HFFc6 (cell line): ENCODE results near the gene VIPR2. TPM values are rescaled to one million over a fixed set of nuclear protein-coding genes. Genes with fewer than 3 reads are reported as not detected.
"Not testable (repeated sequence)": the region's sequence is repeated elsewhere in the genome, so short reads cannot be mapped to it uniquely, and the experiment has no call there.

Experiments
- DNase-seq: peaks from one replicate; pipeline ENCODE4 v3.0.0-alpha.2; 2018
- H3K27ac Mint-ChIP-seq: 2 replicates; pipeline ENCODE4 v1.8.0; 2020; ENCODE audit warnings: mild to moderate bottlenecking, mixed read lengths
- H3K27me3 Mint-ChIP-seq: 2 replicates; pipeline ENCODE4 v1.8.0; 2021; ENCODE audit warnings: mild to moderate bottlenecking, moderate library complexity, mixed read lengths; ENCODE audit not compliant: insufficient read depth
- H3K36me3 Mint-ChIP-seq: 2 replicates; pipeline ENCODE4 v1.8.0; 2021; ENCODE audit warnings: low read depth, mixed read lengths
- H3K4me1 Mint-ChIP-seq: 2 replicates; pipeline ENCODE4 v1.8.0; 2020; ENCODE audit warnings: low read depth, mixed read lengths
- H3K4me3 Mint-ChIP-seq: 2 replicates; pipeline ENCODE4 v1.8.0; 2020; ENCODE audit warnings: mild to moderate bottlenecking, moderate library complexity, mixed read lengths
- H3K9me3 Mint-ChIP-seq: 2 replicates; pipeline ENCODE4 v1.8.0; 2020; ENCODE audit warnings: mild to moderate bottlenecking, mixed read lengths
- total RNA-seq, 6 experiments: library from RNA; stranded (reverse); fragmentation: NEBNext Ultra II Directional; extraction: Animal tissue kit (Norgen Biotek cat#: 25700); gene quantifications; 2 replicates in 1 of 6; 3 replicates in 5 of 6; pipeline ENCODE4 v1.2.3, GENCODE V29; 2021
- TF ChIP-seq, protein P1 (sequence below): fragments of 200-600 bp; sonication (generic); IDR thresholded peaks from 2 replicates; pipeline ENCODE4 v1.5.0; 2021; ENCODE audit warnings: antibody characterized with exemption, mild to moderate bottlenecking

VIPR2 gene
- total RNA-seq, 6 experiments from 2014 or later, result not detected

DNA sequence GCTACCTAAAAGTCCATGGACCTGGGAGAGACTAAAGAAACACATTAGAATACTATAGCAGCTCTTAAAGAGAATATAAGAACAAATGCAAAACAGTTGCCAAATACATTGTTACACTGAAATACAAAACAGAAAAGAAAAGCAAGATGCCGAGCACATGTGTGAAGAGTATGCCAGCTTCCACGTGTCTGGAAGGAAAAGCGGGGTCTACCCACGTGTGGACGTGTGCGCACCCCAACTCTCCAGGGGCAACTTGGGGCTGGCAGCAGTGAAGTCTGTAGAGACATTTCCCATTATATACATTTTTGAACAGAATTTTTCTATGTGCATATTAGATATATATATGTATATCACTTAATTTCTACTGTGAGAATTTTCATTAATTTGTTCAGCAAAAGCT lies 6.2 kb downstream of the VIPR2 start:
- Mint-ChIP-seq H3K4me3 (no peak overlapping the region), H3K4me1 (no peaks in the 10 kb centered on the region), H3K36me3 (no peaks in the 10 kb centered on the region), H3K9me3 (peaks cover 28% of the 10 kb centered on the region), H3K27ac (no peak overlapping the region), H3K27me3 (peaks cover 2% of the 10 kb centered on the region)
- no peak for DNase-seq
- TF ChIP-seq, protein P1, sequence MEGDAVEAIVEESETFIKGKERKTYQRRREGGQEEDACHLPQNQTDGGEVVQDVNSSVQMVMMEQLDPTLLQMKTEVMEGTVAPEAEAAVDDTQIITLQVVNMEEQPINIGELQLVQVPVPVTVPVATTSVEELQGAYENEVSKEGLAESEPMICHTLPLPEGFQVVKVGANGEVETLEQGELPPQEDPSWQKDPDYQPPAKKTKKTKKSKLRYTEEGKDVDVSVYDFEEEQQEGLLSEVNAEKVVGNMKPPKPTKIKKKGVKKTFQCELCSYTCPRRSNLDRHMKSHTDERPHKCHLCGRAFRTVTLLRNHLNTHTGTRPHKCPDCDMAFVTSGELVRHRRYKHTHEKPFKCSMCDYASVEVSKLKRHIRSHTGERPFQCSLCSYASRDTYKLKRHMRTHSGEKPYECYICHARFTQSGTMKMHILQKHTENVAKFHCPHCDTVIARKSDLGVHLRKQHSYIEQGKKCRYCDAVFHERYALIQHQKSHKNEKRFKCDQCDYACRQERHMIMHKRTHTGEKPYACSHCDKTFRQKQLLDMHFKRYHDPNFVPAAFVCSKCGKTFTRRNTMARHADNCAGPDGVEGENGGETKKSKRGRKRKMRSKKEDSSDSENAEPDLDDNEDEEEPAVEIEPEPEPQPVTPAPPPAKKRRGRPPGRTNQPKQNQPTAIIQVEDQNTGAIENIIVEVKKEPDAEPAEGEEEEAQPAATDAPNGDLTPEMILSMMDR, result no peak

DNA sequence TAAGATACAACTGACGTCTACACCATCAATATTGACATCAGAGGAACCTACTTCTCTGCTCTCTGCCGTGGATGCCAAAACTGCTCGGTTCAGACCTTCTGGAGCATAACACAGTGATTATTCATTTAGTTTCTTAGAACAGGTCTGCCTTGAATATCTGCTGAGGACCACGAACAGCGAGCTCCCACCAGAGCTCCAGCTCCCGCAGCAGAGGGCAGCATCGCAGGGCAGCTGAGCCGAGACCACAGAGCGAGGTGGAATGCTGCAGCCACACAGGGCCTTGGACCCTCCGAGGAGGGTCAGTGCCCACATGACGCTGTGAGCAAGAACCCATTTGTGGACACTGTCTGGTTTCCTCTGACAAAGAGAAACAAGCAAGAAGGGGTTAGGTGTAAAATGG lies 6.8 kb downstream of the VIPR2 start:
- H3K27me3 Mint-ChIP-seq, result peaks cover 2% of the 10 kb centered on the region
- H3K4me1 Mint-ChIP-seq, result no peaks in the 10 kb centered on the region
- peaks cover 22% of the 10 kb centered on the region for H3K9me3 Mint-ChIP-seq
- H3K4me3 Mint-ChIP-seq, result no peak overlapping the region
- no peak for DNase-seq
- H3K27ac Mint-ChIP-seq, result no peak overlapping the region
- no peaks in the 10 kb centered on the region for H3K36me3 Mint-ChIP-seq
- TF ChIP-seq, protein P1, result no peak

DNA sequence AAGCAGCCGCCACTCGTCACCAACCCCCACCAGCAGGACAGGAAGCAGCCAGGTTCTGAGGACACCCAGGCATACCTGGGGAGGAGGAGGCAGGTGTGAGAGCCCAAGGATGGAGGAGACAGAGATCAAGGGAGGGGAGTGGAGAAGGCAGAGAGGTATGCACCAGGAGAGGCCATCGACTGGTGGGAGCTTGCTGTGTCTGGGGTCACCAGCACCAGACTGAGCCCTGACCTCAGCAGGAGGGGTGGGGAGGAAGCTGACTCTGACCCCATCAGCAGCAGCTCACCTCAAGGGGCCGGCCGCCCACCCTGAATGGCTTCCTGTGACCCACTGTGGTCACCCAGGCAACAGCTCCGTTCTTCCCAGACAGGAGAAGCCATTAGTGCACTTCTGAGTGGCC lies 7.8 kb downstream of the VIPR2 start:
- Mint-ChIP-seq H3K27me3 (no peaks in the 10 kb centered on the region; the same call in 1 of the 2 replicates), H3K4me1 (no peaks in the 10 kb centered on the region), H3K4me3 (no peak overlapping the region), H3K27ac (no peak overlapping the region), H3K36me3 (no peaks in the 10 kb centered on the region), H3K9me3 (peaks cover 19% of the 10 kb centered on the region; the same call in 1 of the 2 replicates)
- no peak for DNase-seq
- TF ChIP-seq, protein P1, result no peak

DNA sequence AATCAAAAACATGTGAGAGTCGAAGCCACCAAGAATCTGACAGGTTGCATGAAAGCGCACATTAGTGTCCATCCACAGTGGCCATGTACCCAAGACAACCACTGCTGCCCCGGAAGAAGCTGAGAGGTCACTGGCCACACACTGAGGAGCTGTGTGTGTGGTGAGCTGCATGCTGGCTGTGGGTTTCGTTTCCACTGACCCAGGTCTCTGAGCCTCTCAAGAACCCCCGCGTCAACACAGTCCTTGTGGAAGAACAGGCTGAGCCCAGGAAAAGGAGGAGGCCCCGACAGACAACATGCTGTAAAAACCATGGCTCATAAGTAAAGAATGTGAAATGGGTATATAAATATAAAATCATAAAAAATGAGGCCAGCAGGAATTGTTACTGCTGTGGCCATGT lies 8.2 kb downstream of the VIPR2 start:
- H3K36me3 Mint-ChIP-seq, result no peaks in the 10 kb centered on the region
- no peaks in the 10 kb centered on the region; the same call in 1 of the 2 replicates for H3K27me3 Mint-ChIP-seq
- H3K27ac Mint-ChIP-seq, result no peak overlapping the region
- no peaks in the 10 kb centered on the region for H3K4me1 Mint-ChIP-seq
- no peak for DNase-seq
- peaks cover 22% of the 10 kb centered on the region for H3K9me3 Mint-ChIP-seq
- no peak overlapping the region for H3K4me3 Mint-ChIP-seq
- TF ChIP-seq, protein P1, result no peak

DNA sequence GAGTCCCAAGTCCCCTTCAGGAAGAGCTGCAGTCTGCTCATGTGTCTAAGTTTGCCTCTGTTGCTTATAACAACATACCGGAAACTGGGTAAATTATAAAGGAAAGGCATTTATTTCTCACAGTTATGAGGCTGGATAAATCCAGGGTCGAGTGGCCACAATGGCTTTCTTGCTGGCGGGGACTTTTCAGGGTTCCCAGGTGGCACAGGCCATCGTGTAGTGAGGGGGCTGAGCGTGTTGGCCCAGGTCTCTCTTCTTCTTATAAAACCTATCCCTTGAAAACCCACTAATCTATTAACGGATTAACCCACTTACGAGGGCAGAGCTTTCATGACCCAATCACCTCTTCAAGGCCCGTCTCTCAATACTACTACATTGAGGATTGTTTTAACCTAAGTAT lies 8.7 kb downstream of the VIPR2 start:
- no peak for DNase-seq
- H3K4me3 Mint-ChIP-seq, result no peak overlapping the region
- no peak overlapping the region for H3K27ac Mint-ChIP-seq
- peaks cover 26% of the 10 kb centered on the region for H3K9me3 Mint-ChIP-seq
- no peaks in the 10 kb centered on the region for H3K36me3 Mint-ChIP-seq
- no peaks in the 10 kb centered on the region for H3K4me1 Mint-ChIP-seq
- TF ChIP-seq, protein P1, result no peak
- H3K27me3 Mint-ChIP-seq, result no peaks in the 10 kb centered on the region; the same call in 1 of the 2 replicates

DNA sequence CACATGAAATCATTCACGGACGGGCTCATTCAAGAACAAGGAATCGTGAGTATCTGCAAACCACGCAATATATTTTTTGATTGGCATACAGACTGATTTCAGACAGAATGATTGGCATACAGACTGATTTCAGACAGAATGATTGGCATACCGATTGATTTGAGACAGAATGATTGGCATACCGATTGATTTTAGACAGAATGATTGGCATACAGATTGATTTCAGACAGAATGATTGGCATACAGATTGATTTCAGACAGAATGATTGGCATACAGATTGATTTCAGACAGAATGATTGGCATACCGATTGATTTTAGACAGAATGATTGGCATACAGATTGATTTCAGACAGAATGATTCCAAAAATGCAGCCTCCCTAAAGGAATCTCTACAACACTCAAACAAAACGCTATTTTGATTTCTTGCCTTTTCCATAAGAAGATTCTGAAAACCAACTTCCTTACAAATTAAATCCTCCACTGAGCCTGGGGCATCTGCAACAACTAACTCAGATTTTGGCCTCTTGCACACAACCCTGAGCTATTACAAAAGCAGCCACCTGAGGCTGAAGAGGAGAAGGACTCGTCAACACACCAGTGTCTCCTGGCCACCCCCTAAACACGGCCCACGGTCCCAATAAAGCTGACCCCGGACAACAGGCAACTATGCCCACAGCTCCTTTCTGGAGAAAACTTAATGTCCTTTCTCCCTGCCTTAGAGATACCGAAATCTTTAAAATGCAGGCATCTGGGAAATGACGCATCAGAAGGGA lies 11.8 kb downstream of the VIPR2 start:
- not testable (repeated sequence) for H3K27ac Mint-ChIP-seq, H3K27me3 Mint-ChIP-seq, H3K4me1 Mint-ChIP-seq, H3K4me3 Mint-ChIP-seq, DNase-seq, H3K36me3 Mint-ChIP-seq
- H3K9me3 Mint-ChIP-seq, result peaks cover 46% of the 10 kb centered on the region
